ENCODE results near the gene MS4A8.
A peak's percentile ranks its signal among the peaks of the same experiment; 100 is the strongest.
"Not testable (repeated sequence)": the region's sequence is repeated elsewhere in the genome, so short reads cannot be mapped to it uniquely, and the experiment has no call there.

Gene MS4A8

DNA sequence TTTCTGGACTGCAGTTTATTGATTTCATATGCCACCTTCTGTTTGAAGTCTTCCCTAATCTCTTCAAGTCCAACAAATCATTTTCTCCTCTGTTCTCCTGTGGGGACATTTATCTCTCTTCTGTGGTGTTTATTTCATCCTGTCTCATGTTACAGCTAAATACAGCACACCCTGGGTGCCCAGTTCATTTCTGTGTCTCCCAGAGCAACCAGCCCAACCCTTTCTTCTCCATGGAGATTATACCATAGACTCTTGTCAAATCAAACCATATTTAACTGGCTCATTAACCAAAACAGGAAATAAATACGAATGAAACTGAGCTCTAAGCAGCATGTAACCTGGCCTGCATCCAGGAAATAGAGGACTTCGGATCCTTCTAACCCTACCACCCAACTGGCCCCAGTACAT lies at the start of gene MS4A8:
Gene MS4A8 (plus strand): TSS at position 329 of the 408 bp plus-strand sequence. CDS start 1,249 bp downstream, outside the sequence.
- peak; percentile 99 for DNase-seq

DNA sequence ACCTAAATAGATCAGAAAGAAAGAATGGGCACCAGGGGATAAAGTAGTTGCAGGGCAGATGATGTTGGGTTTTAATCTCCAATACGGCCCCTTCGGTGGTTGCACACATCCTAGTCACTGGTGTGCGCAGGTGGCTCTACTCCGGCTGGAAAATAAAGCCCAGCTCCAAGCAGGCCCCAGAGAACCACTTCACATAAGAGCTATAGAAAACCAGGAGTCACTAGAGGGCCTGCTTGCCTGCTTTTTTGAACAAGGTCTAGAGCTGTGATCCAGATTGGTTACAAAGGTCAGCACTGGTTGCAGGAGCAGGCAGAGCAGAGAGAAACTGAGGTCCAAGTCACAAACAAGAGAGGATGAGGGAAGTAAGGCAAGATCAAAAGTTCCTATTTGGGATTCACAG lies 41.5 kb upstream of the MS4A8 start:
- DNase-seq = peak; percentile 74

DNA sequence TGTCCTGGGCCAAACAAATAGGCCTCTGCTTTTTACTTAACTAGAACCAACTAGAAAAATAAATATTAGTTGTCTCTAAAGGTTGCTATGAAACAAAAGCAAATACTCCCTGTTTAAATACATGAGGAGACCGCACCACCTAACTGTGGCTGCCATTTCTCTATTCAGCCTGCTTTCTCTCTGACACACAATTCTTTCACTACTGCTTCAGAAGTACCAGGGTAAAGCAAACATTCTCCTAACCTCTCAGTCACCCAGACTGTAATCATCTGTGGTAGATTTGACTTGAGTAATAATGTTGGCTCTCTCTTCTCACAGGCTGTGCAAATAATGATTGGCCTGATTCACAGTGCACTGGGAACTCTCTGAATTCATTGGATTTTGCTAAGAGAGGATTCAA lies 41.0 kb upstream of the MS4A8 start:
- DNase-seq = peak; percentile 86

DNA sequence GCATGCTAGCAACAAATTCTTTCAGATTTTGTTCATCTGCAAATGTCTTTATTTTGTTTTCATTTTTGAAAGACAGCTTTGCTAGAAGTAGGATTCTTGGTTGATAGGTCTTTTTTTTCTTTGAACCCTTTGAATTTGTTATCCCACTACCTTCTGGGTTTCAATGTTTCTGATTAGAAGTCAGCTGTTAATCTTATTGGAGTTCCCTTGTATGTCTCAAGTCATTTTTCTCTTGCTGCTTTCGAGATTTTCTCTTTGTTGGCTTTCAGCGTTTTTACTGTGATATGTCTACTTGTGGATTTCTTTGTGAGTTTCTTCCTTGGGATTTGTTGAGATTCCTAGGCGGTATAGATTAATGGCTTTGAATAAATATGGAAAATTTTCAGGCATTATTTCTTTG lies 27.2 kb upstream of the MS4A8 start:
- DNase-seq = no peak

DNA sequence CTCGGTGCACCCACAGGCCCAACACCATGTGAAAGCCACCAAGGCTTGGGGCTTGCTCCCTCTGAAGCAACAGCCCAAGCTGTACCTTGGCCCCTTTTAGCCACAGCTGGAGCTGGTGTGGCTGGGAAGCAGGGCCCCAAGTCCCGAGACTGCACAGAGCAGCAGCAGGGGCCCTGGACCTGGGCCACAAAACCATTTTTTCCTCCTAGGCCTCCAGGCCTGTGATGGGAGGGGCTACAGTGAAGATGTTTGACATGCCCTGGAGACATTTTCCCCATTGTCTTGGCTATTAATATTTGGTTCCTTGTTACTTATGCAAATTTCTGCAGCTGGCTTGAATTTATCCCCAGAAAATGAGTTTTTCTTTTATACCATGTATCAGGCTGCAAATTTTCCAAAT lies 21.2 kb upstream of the MS4A8 start:
- DNase-seq = not testable (repeated sequence)

DNA sequence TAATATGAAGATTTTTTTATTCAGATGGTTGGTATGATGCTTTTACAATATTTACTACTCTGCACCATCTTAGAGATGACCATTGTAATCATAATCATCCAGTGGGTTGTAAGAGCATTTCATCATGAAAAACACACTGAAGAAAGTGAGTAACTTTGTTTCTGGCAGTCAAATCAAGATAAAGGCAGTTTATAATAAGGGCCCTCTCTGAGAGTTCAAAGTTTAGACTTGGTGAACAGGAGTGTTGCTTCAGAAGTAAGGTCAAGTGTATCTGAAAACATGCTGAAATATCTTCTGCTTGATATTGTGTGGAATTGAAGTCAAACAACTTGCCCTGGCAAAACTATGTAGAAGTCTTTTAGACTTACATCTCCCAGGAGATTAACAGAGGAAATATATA lies 19.5 kb upstream of the MS4A8 start:
- no peak for DNase-seq

DNA sequence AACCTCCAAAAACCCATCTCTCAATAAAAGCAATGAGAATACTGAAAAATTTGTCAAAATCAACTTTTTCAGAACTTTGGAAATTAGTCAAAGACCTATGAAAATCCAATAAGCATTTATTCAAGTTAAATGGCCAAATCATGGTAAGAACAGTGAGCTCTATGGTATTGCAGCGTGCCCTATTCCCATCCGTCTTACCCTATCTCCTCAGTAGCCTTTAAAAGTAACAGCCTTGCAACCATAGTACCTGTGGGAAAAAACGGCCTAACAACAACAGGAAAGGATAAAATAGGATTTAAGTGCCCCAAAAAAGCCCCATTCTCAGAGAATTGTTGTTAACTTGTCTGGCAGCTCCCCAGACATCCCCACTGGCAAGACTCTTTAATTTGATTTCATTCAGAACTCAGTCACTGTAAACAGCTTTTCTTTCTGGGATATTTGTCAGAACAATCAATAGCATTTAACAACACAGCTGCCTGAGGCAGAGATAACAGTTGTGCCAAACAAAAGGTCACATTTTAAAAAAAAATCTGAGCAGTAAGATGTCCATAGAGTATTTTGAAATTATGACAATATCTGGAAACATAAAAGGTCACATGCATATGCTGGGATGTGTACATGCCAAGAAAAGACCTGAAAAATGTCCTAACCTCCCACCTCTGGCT lies 18.8 kb upstream of the MS4A8 start:
- DNase-seq = peak; percentile 8

DNA sequence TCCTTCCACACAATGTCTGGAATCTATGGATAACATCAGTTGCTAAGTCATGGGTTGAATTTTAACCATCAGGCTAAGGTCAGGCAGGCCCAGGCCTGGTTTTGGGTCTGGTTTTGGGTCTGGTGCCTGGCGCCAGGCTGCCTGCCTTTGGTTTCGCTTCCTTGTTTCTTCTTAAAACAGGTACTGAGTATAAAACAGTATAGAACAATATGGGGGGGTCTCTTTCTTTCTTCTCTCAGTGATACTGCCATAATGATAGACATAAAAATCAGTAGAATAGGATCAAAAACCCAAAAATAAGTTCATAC lies 14.9 kb upstream of the MS4A8 start:
- not testable (repeated sequence) for DNase-seq

- DNase-seq = no peak
Observed at GRCh38 chr11:60691661-60692060, 7.8 kb upstream of the MS4A8 start.

DNA sequence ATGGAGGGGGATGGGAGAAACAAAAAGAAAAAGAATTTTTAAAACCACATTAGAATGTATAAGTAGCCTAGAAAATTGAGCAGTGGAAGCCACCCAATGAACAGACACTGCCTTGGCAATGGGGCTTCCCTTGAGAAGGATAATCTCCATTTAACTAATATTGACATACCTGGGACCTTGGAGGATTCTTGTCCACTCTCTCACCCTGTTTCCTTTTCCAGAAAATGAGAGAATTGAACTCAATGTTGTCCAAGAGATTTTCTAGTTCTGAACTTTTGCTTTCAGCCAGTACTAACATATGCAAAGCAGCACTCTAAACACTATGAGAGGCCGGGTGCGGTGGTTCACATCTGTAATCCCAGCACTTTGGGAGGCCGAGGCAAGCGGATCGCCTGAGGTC lies 524 bp downstream of the MS4A8 start:
- DNase-seq = peak; percentile 22

GRCh38 chr11:60700689-60701468 lies 1.5 kb downstream of the MS4A8 start:
- peak; percentile 80 for DNase-seq

GRCh38 chr11:60701469-60701818 lies 2.0 kb downstream of the MS4A8 start:
- no peak for DNase-seq

DNA sequence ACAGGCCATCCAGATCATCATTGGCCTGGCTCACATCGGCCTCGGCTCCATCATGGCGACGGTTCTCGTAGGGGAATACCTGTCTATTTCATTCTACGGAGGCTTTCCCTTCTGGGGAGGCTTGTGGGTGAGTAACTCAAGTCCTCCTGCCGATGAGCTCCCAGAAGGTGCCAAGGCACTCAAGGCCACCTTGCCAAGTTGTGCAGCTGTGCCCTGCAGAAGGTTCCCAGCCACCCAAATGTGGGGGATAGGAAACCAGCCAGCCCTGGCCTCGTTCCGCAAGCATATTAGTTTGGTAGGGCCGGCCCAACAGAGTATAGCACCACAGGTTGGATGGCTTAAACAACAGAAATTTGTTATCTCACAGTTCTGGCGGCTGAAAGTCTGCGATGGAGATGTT lies 4.0 kb downstream of the MS4A8 start:
- DNase-seq = no peak

- no peak for DNase-seq
Observed at GRCh38 chr11:60705895-60706294, 6.5 kb downstream of the MS4A8 start.

- DNase-seq = no peak
Observed at GRCh38 chr11:60706931-60707330, 7.5 kb downstream of the MS4A8 start.

- DNase-seq = no peak
Observed at GRCh38 chr11:60710482-60710881, 11.1 kb downstream of the MS4A8 start.

GRCh38 chr11:60711276-60711675 lies 11.9 kb downstream of the MS4A8 start:
- DNase-seq = no peak

GRCh38 chr11:60713423-60713822 lies 14.0 kb downstream of the MS4A8 start:
- not testable (repeated sequence) for DNase-seq

GRCh38 chr11:60717956-60718355 lies 18.5 kb downstream of the MS4A8 start:
- DNase-seq = no peak

DNA sequence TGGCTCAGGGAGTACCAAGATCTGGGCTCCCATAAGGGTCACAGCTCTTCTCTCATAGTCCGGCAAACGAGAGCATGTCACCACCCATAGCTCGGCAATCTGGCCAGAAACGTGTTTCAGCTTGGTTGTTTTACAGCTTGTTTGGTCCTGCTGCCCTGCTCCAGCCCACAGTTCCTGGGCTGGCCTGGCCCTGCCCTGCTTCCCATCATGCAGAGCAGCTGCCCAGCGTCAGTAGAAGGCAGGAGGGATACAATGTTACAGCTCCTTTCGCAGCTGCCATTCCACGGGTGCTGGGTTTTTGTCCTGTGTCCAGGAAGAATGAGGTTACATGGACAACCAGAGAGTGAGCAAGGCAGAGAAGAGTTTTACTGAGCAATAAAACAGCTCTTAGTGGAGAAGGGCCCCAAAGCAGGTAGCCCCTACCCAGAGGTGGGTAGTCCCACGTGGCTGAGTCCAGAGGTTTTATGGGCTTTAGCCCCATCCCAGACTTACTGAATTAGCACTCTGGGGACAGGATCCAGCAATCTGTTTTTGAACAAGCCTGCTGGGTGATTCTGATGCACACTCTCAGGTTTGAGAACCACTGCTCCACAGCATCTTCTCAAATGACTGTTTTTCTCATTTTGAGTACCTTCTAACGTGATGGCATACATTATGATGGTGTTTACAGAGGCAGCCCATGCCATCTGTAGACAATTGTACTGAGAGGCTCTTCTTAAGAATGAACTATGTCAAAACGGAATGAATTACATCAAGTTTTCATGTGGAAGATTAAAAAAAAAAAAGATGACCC lies 19.3 kb downstream of the MS4A8 start:
- no peak for DNase-seq

GRCh38 chr11:60719391-60719790 lies 20.0 kb downstream of the MS4A8 start:
- no peak for DNase-seq

DNA sequence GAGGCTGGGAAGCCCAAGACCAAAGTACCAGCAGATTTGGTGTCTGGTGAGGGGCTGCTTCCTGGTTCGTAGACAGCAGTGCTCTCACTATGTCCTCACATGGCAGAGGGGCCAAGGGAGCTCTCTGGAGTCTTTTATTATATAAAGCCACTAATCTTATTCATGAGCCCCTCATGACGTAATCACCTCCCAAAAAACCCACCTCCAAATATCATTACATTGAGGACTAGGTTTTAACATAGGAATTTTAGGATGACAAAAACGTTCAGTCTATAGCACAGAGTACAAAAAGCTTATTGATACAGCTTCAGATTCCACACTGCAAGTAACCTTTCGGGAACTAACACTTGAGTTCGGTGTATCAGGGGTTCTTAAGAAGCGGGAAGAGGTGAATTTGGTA lies 21.0 kb downstream of the MS4A8 start:
- no peak for DNase-seq

DNA sequence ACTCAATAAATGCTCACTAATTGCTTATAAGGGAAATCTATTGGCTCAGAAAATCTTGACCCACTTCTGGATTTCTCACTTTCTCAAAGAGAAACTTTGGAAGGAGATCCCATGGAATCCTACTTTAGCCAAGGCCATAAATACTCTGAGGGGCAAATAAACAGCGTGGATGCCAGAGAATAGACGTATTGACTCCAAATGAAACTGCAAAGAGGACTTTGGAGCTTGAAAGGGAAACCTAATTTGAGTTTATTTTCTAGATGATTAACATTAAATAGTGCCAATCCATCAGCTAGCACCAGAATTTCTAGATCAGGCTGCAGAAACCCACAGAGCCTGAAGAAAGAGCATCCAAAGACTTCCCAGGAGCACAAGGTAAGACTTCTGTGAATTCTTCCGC lies 25.0 kb downstream of the MS4A8 start, which contains the start of gene MS4A18:
Gene MS4A18 (plus strand): TSS at position 301 of the 400 bp plus-strand sequence.
- DNase-seq = no peak

DNA sequence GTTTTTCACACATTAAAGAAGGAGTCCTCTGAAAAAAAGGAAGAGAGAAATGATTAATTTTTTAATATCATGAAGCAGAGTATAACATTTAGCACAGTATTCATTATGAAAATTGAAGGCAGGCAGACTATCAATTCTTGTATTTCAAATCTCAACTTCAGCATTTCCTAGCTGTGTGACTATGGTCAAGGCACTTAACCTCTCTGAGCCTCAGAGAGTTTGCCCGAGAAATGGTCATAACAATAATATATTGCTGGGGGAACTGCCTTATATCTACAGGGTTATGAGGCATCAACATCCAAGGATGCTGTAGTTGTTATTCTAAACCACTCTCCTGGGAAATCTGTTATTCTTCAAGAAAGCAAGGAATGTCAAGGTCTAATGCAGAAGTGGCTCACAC lies 26.2 kb downstream of the MS4A8 start:
- DNase-seq = no peak

Data from NCI-H2081 treated with DMSO at 0.1 percent for 48 hours (cell line).